GM19043 (cell line): ENCODE results near the gene FBXL13.
"Not testable (repeated sequence)": the region's sequence is repeated elsewhere in the genome, so short reads cannot be mapped to it uniquely, and the experiment has no call there.

Experiments used
- ATAC-seq: cut with Tn5 transposase; IDR thresholded peaks from one replicate; pipeline ENCODE4 v1.9.1; 2021; ENCODE audit warnings: low read depth; ENCODE audit not compliant: unreplicated experiment

Gene FBXL13

GRCh38 chr7:103074519-103075336 is at the start of gene FBXL13, which contains the start of gene ARMC10:
TSS of gene FBXL13 (minus strand) at chr7:103074796.
TSS of gene ARMC10 (plus strand) at chr7:103075140. CDS start at chr7:103075273, 133 bp downstream.
- ATAC-seq = peak; percentile 89

GRCh38 chr7:103123529-103123928 is 48.9 kb upstream of the FBXL13 start:
- no peak for ATAC-seq

- no peak for ATAC-seq
Observed at GRCh38 chr7:103121641-103122040, 47.0 kb upstream of the FBXL13 start.

GRCh38 chr7:103120362-103120761 is 45.8 kb upstream of the FBXL13 start:
- ATAC-seq = no peak

GRCh38 chr7:103119791-103120291 is 45.2 kb upstream of the FBXL13 start:
- ATAC-seq = no peak

- ATAC-seq = no peak
Observed at GRCh38 chr7:103117465-103117864, 42.9 kb upstream of the FBXL13 start.

GRCh38 chr7:103116991-103117390 is 42.4 kb upstream of the FBXL13 start:
- no peak for ATAC-seq

- ATAC-seq = no peak
Observed at GRCh38 chr7:103116511-103116910, 41.9 kb upstream of the FBXL13 start.

- ATAC-seq = no peak
Observed at GRCh38 chr7:103115771-103116170, 41.2 kb upstream of the FBXL13 start.

- no peak for ATAC-seq
Observed at GRCh38 chr7:103114576-103115008, 40.0 kb upstream of the FBXL13 start.

- ATAC-seq = no peak
Observed at GRCh38 chr7:103113164-103113563, 38.6 kb upstream of the FBXL13 start.

GRCh38 chr7:103106703-103107070 is 32.1 kb upstream of the FBXL13 start:
- not testable (repeated sequence) for ATAC-seq

- ATAC-seq = no peak
Observed at GRCh38 chr7:103106005-103106702, 31.6 kb upstream of the FBXL13 start.

GRCh38 chr7:103101543-103101942 is 26.9 kb upstream of the FBXL13 start:
- ATAC-seq = no peak

- ATAC-seq = no peak
Observed at GRCh38 chr7:103100348-103100747, 25.8 kb upstream of the FBXL13 start.

- no peak for ATAC-seq
Observed at GRCh38 chr7:103097041-103097440, 22.4 kb upstream of the FBXL13 start.

- ATAC-seq = not testable (repeated sequence)
Observed at GRCh38 chr7:103095558-103095957, 21.0 kb upstream of the FBXL13 start.

GRCh38 chr7:103094102-103094501 is 19.5 kb upstream of the FBXL13 start:
- no peak for ATAC-seq

GRCh38 chr7:103093429-103093828 is 18.8 kb upstream of the FBXL13 start:
- no peak for ATAC-seq

GRCh38 chr7:103092321-103092720 is 17.7 kb upstream of the FBXL13 start:
- not testable (repeated sequence) for ATAC-seq

- no peak for ATAC-seq
Observed at GRCh38 chr7:103083210-103083609, 8.6 kb upstream of the FBXL13 start.

- ATAC-seq = no peak
Observed at GRCh38 chr7:103082497-103082896, 7.9 kb upstream of the FBXL13 start.
